ENCODE measurements around the gene TCF20. TPM values are rescaled to one million over a fixed set of nuclear protein-coding genes. Genes with fewer than 3 reads are reported as not detected.

Gene TCF20
- total and polyA plus RNA-seq, 8 donors: 24.8 to 41.3 (median 25.6) TPM

DNA sequence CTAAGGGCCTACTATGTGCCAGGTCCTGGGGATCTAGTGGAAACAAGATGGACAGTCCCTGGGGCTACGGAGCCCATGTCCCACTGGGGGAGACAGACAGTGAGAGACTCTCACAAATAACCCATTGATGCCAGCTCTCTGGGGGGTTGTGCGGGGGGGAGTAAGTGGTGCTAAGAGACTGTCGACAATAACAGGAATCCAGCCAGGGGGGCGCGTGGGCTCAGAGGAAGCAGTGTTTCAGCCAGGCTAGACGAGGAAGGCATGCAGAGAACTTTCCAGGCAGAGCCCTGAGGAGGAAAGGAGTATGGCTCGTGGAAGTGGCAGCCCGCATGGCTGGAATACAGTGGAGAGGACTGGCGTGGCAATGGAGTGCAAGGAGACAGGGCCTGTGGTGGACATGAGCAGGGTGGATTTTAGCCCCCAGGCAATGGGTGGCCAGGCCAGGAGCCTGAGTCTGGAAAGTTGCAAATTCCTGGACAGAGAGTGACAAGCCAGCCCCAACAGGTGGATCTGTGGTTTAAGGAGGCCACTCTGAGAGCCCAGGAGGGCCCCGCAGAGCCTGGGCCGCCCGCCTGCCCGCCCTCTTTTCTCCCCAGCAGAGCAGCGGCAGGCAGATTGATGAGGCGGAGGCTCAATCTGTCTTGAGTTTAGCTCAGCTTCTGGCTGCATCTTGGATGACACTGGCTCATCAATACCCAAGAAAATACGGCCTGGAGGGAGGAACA, 40.0 kb upstream of the TCF20 start:
- intact Hi-C loops (cut with DNase I): no loop called here
- H3K4me3 ChIP-seq: no peak overlapping the region
- no peak overlapping the region for H3K27ac ChIP-seq
- ATAC-seq (no peak), DNase-seq (no peak)
- H3K27me3 ChIP-seq: peaks cover 0 to 23% of the 10 kb centered on the region in 2 donors
- H3K36me3 ChIP-seq: no peaks in the 10 kb centered on the region
- H3K4me1 ChIP-seq: peaks cover 0 to 9% of the 10 kb centered on the region in 2 donors
- H3K9me3 ChIP-seq: no peaks in the 10 kb centered on the region
- TF ChIP-seq, protein P1, sequence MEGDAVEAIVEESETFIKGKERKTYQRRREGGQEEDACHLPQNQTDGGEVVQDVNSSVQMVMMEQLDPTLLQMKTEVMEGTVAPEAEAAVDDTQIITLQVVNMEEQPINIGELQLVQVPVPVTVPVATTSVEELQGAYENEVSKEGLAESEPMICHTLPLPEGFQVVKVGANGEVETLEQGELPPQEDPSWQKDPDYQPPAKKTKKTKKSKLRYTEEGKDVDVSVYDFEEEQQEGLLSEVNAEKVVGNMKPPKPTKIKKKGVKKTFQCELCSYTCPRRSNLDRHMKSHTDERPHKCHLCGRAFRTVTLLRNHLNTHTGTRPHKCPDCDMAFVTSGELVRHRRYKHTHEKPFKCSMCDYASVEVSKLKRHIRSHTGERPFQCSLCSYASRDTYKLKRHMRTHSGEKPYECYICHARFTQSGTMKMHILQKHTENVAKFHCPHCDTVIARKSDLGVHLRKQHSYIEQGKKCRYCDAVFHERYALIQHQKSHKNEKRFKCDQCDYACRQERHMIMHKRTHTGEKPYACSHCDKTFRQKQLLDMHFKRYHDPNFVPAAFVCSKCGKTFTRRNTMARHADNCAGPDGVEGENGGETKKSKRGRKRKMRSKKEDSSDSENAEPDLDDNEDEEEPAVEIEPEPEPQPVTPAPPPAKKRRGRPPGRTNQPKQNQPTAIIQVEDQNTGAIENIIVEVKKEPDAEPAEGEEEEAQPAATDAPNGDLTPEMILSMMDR (IDR thresholded peaks at IDR 0.05): no peak

DNA sequence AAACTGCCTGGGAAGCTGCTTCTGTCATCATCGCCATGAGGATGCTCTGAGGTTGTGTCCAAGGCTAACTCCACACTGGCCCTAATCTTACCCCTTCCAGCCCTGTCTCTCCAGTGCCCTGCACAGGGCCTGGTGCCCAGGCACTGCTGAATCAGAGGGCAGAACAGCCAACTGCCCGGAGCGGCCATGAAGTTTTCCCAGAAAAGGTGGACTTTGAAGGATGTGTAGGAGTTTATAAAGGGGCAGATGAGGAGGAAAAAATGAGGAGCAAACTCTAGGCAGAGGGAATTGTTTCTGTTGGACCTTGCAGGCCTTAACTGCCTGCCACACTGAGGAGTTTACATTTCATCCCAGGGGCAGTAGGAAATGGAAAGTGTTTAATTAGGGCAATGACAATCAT, 39.4 kb upstream of the TCF20 start:
- TF ChIP-seq, protein P1 (IDR thresholded peaks at IDR 0.05): no peak
- Histone ChIP-seq H3K36me3 (no peaks in the 10 kb centered on the region), H3K4me1 (peaks cover 0 to 9% of the 10 kb centered on the region in 2 donors), H3K4me3 (no peak overlapping the region), H3K27ac (no peak overlapping the region), H3K9me3 (no peaks in the 10 kb centered on the region), H3K27me3 (peaks cover 0 to 17% of the 10 kb centered on the region in 2 donors)
- intact Hi-C loops (cut with DNase I): no loop called here
- ATAC-seq (no peak), DNase-seq (no peak)

DNA sequence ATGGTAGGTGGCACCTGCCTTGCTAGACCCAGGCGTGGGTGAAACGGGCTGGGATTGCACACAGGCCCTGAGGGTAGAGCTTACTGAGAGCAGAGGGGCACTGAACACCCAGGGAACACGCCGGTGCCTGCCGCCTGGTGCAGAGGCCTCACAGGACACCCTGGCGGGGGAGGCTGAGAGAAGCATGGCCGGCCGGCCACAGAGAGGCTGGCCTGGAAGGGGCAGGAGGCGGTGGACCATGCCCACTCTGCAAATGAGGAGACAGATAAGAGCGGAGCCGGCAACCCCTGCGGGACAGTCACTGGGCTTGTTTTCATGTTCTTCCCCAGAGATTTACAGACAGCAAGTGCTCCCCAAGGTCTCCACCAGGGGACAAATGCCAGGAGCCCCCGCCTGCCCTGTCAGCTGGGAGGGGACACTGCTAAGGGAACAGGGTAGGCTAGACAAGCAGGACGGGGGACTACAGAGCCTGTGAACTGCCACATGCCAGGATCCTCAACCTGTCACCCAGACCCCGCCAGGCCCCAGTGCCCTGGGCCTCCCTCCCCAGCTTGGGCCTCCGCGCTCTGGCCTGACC, 38.5 kb upstream of the TCF20 start:
- Histone ChIP-seq H3K27me3 (peaks cover 0 to 14% of the 10 kb centered on the region in 2 donors), H3K9me3 (no peaks in the 10 kb centered on the region), H3K4me1 (peaks cover 0 to 3% of the 10 kb centered on the region in 2 donors), H3K27ac (no peak overlapping the region), H3K36me3 (no peaks in the 10 kb centered on the region), H3K4me3 (no peak overlapping the region)
- DNase-seq (no peak), ATAC-seq (no peak)
- TF ChIP-seq, protein P1 (IDR thresholded peaks at IDR 0.05): no peak
- intact Hi-C loops (cut with DNase I): no loop called here

DNA sequence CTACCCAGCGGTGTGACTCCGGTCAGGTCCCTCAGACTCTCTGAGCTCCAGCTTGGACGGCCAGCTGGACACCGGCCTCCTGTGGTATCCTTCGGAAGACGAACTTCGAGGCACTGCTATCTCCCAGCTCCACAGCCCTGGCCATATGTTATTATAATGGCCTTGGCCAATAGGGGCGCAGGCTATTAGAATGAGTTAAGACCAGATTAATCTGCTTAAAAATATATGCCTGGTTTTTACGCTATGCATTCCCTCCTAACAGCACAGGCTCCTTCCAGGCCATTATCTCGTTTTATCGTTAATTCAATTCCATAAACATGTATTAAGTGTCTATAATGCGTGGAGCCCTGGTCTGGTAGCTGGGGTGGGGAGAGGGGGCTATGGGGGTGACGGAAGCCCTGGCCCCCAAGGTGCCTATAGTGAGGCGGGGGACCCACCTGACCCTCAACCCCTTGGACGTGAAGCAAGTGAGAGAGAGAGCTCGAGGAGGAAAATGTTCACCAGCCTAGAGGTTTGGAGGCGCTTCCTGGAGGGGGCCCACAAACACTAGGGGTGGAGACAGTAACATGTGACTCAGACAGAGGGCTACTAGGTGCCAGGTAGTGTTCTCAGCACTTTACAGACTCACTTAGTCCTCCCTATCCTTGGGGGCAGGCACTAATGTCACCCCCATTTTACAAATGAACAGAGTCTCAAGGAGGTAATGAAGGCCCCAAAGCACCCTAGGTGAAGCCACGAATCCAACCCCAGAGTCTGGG, 37.5 kb upstream of the TCF20 start:
- no peaks in the 10 kb centered on the region for H3K4me1 ChIP-seq
- TF ChIP-seq, protein P1 (IDR thresholded peaks at IDR 0.05): no peak
- H3K27ac ChIP-seq: no peak overlapping the region
- no peak for DNase-seq
- no peak for ATAC-seq
- H3K27me3 ChIP-seq: peaks cover 0 to 14% of the 10 kb centered on the region in 2 donors
- H3K9me3 ChIP-seq: no peaks in the 10 kb centered on the region
- H3K4me3 ChIP-seq: no peak overlapping the region
- intact Hi-C loops (cut with DNase I): no loop called here
- no peaks in the 10 kb centered on the region for H3K36me3 ChIP-seq

DNA sequence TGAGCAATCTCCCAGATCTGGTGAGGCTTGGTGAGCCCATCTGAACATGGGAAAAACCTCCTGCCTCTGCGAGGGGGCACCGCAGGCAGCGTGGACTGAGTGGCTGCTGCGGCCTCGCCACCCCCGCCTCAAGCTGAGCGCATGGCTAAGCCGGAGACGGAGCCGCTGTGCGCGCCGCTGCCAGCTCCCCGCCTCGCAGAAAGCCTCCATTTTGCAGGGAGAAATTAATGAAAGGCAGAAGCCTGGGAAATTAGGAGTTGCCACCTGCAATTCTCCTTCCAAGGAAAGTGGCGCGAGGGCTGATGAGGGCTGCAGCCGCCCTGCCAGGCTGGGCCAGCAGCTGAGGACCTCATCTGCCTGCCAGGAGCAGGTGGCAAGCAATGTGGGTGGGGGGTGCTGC, 35.6 kb upstream of the TCF20 start:
- DNase-seq (no peak), ATAC-seq (no peak)
- H3K27me3 ChIP-seq: peaks cover 0 to 10% of the 10 kb centered on the region in 2 donors
- H3K4me3 ChIP-seq: no peak overlapping the region
- H3K36me3 ChIP-seq: no peaks in the 10 kb centered on the region
- H3K4me1 ChIP-seq: peaks cover 0 to 5% of the 10 kb centered on the region in 2 donors
- intact Hi-C loops (cut with DNase I): no loop called here
- no peaks in the 10 kb centered on the region for H3K9me3 ChIP-seq
- TF ChIP-seq, protein P1 (IDR thresholded peaks at IDR 0.05): no peak
- no peak overlapping the region for H3K27ac ChIP-seq

All from left lung (tissue), 10 donors.